Left forelimb (tissue), 1 donor: ENCODE measurements around the gene RARG.

Experiments used
- DNase-seq: peaks from one replicate; pipeline ENCODE4 v3.0.0-alpha.2; 2018; ENCODE audit warnings: low spot score

Gene RARG

GRCh38 chr12:53244337-53244736 is 12.3 kb upstream of the RARG start:
- no peak for DNase-seq

GRCh38 chr12:53241623-53242412 is 9.8 kb upstream of the RARG start:
- DNase-seq = no peak

GRCh38 chr12:53239643-53240258 is 7.7 kb upstream of the RARG start:
- no peak for DNase-seq

GRCh38 chr12:53236443-53237111 is 4.6 kb upstream of the RARG start:
- no peak for DNase-seq

- DNase-seq = no peak
These were observed 3.9 kb upstream of the RARG start for GRCh38 chr12:53235742-53236442.

GRCh38 chr12:53235164-53235563 is 3.2 kb upstream of the RARG start:
- no peak for DNase-seq

- DNase-seq = peak; percentile 78
These were observed 2.4 kb upstream of the RARG start for GRCh38 chr12:53234271-53234914.

GRCh38 chr12:53233671-53234121 is 1.7 kb upstream of the RARG start:
- DNase-seq = peak; percentile 65

- DNase-seq = peak; percentile 62
These were observed 845 bp upstream of the RARG start for GRCh38 chr12:53232646-53233461.

GRCh38 chr12:53231671-53231920 is 413 bp downstream of the RARG start:
- no peak for DNase-seq

- DNase-seq = peak; percentile 57
These were observed 1.7 kb downstream of the RARG start for GRCh38 chr12:53230108-53230845.

GRCh38 chr12:53229454-53229853 is 2.6 kb downstream of the RARG start:
- no peak for DNase-seq

GRCh38 chr12:53227836-53228235 is 4.2 kb downstream of the RARG start:
- DNase-seq = no peak

GRCh38 chr12:53227341-53227740 is 4.7 kb downstream of the RARG start:
- peak; percentile 31 for DNase-seq

GRCh38 chr12:53226815-53227214 is 5.2 kb downstream of the RARG start:
- peak; percentile 52 for DNase-seq

GRCh38 chr12:53225635-53226424 is 6.2 kb downstream of the RARG start:
- DNase-seq = peak; percentile 60

- DNase-seq = peak; percentile 63
These were observed 6.9 kb downstream of the RARG start for GRCh38 chr12:53224897-53225634.

GRCh38 chr12:53224061-53224896 is 7.7 kb downstream of the RARG start:
- peak; percentile 66 for DNase-seq
